Endothelial cell of umbilical vein (primary cell): Measurements from ENCODE around the gene NWD2. TPM values are rescaled to one million over a fixed set of nuclear protein-coding genes. Genes with fewer than 3 reads are reported as not detected.

Source experiments
- BruUV-seq: library from RNA; stranded (reverse); fragments of 400-500 nt; replicated peaks from 2 replicates; lab custom pipeline; 2021; lab: Mats Ljungman, UMichigan
- CTCF ChIA-PET: fragments of 300-600, 350-600 bp; sonication (Branson Sonifier 250); formaldehyde crosslinking; loops from one replicate; lab custom pipeline; 2021; ENCODE audit warnings: antibody characterized with exemption, inconsistent platforms; lab: Charles Lee
- POLR2A ChIA-PET: fragments of 300-600, 350-600 bp; sonication (Branson Sonifier 250); formaldehyde crosslinking; loops from one replicate; lab custom pipeline; 2021; ENCODE audit warnings: antibody characterized with exemption, inconsistent platforms; lab: Charles Lee
- DNase-seq: peaks from one replicate; pipeline ENCODE4 v3.0.0-alpha.2; 2011; ENCODE audit warnings: low read depth, low spot score
- FAIRE-seq: peaks from 2 replicates; lab custom pipeline; 2011; peaks lifted over from hg19 to GRCh38; lab: Jason Lieb, UNC
- H2AFZ ChIP-seq: 2 replicates; pipeline ENCODE4 v1.6.0; 2012; ENCODE audit warnings: low read depth, low read length, control low read depth, inconsistent platforms
- H3K27ac ChIP-seq: 2 replicates; pipeline ENCODE4 v1.5.1; 2011; ENCODE audit warnings: low read depth, mild to moderate bottlenecking, control low read depth, low read length, moderate library complexity; ENCODE audit not compliant: insufficient read depth
- H3K27me3 ChIP-seq, 2 experiments: 2 replicates each; pipeline versions ENCODE4 v1.6.0 to v1.6.1; 2011; ENCODE audit warnings: low read length in 2 of 2, mixed read lengths in 1 of 2; ENCODE audit not compliant: control insufficient read depth in 2 of 2, insufficient read depth in 2 of 2
- H3K36me3 ChIP-seq, 2 experiments: 2 replicates in 1 of 2; 3 replicates in 1 of 2; pipeline ENCODE4 v1.5.1; 2011; ENCODE audit warnings: low read length in 2 of 2, mild to moderate bottlenecking in 1 of 2, moderate library complexity in 1 of 2; ENCODE audit not compliant: control insufficient read depth in 2 of 2, insufficient read depth in 2 of 2; ENCODE audit errors: extremely low read depth in 1 of 2
- H3K4me1 ChIP-seq: 3 replicates; pipeline ENCODE4 v1.5.1; 2011; ENCODE audit warnings: mild to moderate bottlenecking, low read length; ENCODE audit not compliant: control insufficient read depth, insufficient read depth; ENCODE audit errors: extremely low read depth
- H3K4me2 ChIP-seq: 2 replicates; pipeline ENCODE4 v1.6.1; 2011; ENCODE audit warnings: low read length, control low read depth, mixed read lengths; ENCODE audit not compliant: insufficient read depth
- H3K4me3 ChIP-seq, 3 experiments: fragments of 200-600 bp in 1 of 3; sonication (generic), shearing (Covaris generic) in 1 of 3; replicated peaks in 1 of 3; 2 replicates each; pipeline ENCODE4 v1.5.1; 2011 to 2016; ENCODE audit warnings: control low read depth in 3 of 3, low read length in 3 of 3, mild to moderate bottlenecking in 2 of 3, inconsistent platforms in 1 of 3, low read depth in 1 of 3, moderate library complexity in 1 of 3; ENCODE audit not compliant: insufficient read depth in 1 of 3
- H3K79me2 ChIP-seq: 2 replicates; pipeline ENCODE4 v1.6.0; 2012; ENCODE audit warnings: low read length, inconsistent platforms; ENCODE audit not compliant: control insufficient read depth, insufficient read depth
- H3K9ac ChIP-seq: replicated peaks from 2 replicates; pipeline ENCODE3; 2011; ENCODE audit warnings: low read length, control low read depth; ENCODE audit not compliant: insufficient read depth; ENCODE audit errors: extremely low read depth
- H3K9me1 ChIP-seq: replicated peaks from 3 replicates; pipeline ENCODE4 v1.6.0; 2011; ENCODE audit warnings: mild to moderate bottlenecking, low read length; ENCODE audit not compliant: control insufficient read depth, insufficient read depth; ENCODE audit errors: extremely low read depth
- H3K9me3 ChIP-seq: replicated peaks from 2 replicates; pipeline ENCODE4 v1.5.1; 2012; ENCODE audit warnings: low read length, inconsistent platforms; ENCODE audit not compliant: control insufficient read depth, insufficient read depth
- H4K20me1 ChIP-seq: replicated peaks from 2 replicates; pipeline ENCODE3; 2011; ENCODE audit warnings: mild to moderate bottlenecking, low read length; ENCODE audit not compliant: control insufficient read depth, insufficient read depth; ENCODE audit errors: extremely low read depth
- CTCF ChIP-seq, 2 donors: IDR thresholded peaks; 1 replicate in 1 of 2; 2 replicates in 1 of 2; pipeline ENCODE4 v1.5.1; 2011; ENCODE audit warnings: low read length in 2 of 2, mild to moderate bottlenecking in 2 of 2, moderate library complexity in 2 of 2, control low read depth in 1 of 2, inconsistent platforms in 1 of 2, low read depth in 1 of 2; ENCODE audit not compliant: insufficient read depth in 1 of 2; ENCODE audit errors: extremely low read depth in 1 of 2
- EZH2 ChIP-seq: IDR thresholded peaks from 2 replicates; pipeline ENCODE4 v1.6.1; 2012; ENCODE audit warnings: borderline replicate concordance, low read depth, mild to moderate bottlenecking, moderate library complexity, low read length, inconsistent platforms; ENCODE audit not compliant: severe bottlenecking
- FOS ChIP-seq: IDR thresholded peaks from 2 replicates; pipeline ENCODE4 v1.6.1; 2011; ENCODE audit warnings: mild to moderate bottlenecking, low read length, moderate library complexity, borderline replicate concordance; ENCODE audit not compliant: insufficient read depth
- GATA2 ChIP-seq: IDR thresholded peaks from 2 replicates; pipeline ENCODE4 v1.7.0; 2011; ENCODE audit warnings: low read depth, mild to moderate bottlenecking, moderate library complexity, mixed read lengths, low read length; ENCODE audit not compliant: insufficient read length, insufficient read depth
- JUN ChIP-seq: IDR thresholded peaks from 2 replicates; pipeline ENCODE4 v1.6.1; 2011; ENCODE audit warnings: borderline replicate concordance, low read depth; ENCODE audit not compliant: insufficient read length, insufficient read depth
- MAX ChIP-seq: IDR thresholded peaks from 2 replicates; pipeline ENCODE4 v1.6.1; 2011; ENCODE audit not compliant: insufficient read depth, insufficient read length
- MYC ChIP-seq: IDR thresholded peaks from one replicate; pipeline ENCODE4 v1.6.1; 2011; ENCODE audit warnings: mild to moderate bottlenecking, low read depth, low read length
- POLR2A ChIP-seq: IDR thresholded peaks from 2 replicates; pipeline ENCODE4 v1.6.1; 2012; ENCODE audit warnings: low read depth, mild to moderate bottlenecking, control low read depth, low read length
- POLR2AphosphoS5 ChIP-seq: IDR thresholded peaks from 2 replicates; pipeline ENCODE4 v1.6.1; 2012; ENCODE audit warnings: low read depth, mild to moderate bottlenecking, control low read depth, low read length, moderate library complexity; ENCODE audit not compliant: insufficient read depth
- dilution Hi-C: fragments of 300-500 bp; cut with MboI; formaldehyde crosslinking; loops from one replicate; pipeline ENCODE4 v1.15.0; 2019; ENCODE audit warnings: low sequenced_read_pairs; ENCODE audit not compliant: extremely low pct_ligation_motif_present
- intact Hi-C: fragments of 100-400 bp; cut with micrococcal nuclease; formaldehyde crosslinking; loops from one replicate; pipeline ENCODE4 v1.10.0; 2022
- polyA plus RNA-seq, 4 experiments: library from polyadenylated mRNA; depleted of rRNA in 3 of 4; stranded (reverse) in 3 of 4; unstranded in 1 of 4; fragments of >200 nt; gene quantifications; 2 replicates each; pipeline versions ENCODE4 v1.2.1 to v1.2.3, GENCODE V29; 2011 to 2012; ENCODE audit warnings: missing spikeins in 1 of 4
- total RNA-seq: library from RNA; stranded (reverse); gene quantifications from 2 replicates; pipeline ENCODE4 v1.2.3, GENCODE V29; 2021

NWD2 gene
- total and polyA plus RNA-seq, 2 donors (not counting 3 experiments of a cell fraction or from before 2014, with no cell fraction given): not detected

- ChIA-PET POLR2A (no interaction called here), CTCF (no interaction called here)
- dilution Hi-C loops: no loop called here
- Histone ChIP-seq H2AFZ (no peak overlapping the region), H3K4me3 (no peak overlapping the region), H3K9ac (no peak overlapping the region), H4K20me1 (no peaks in the 10 kb centered on the region), H3K9me1 (no peaks in the 10 kb centered on the region), H3K27ac (no peak overlapping the region), H3K4me1 (no peaks in the 10 kb centered on the region), H3K27me3 (peaks cover 0 to 2% of the 10 kb centered on the region in 2 experiments), H3K79me2 (no peaks in the 10 kb centered on the region), H3K4me2 (no peak overlapping the region), H3K36me3 (no peaks in the 10 kb centered on the region), H3K9me3 (no peaks in the 10 kb centered on the region)
- no TSS peak for BruUV-seq
- intact Hi-C loops: no loop called here
- no peak for FAIRE-seq
- TF ChIP-seq FOS (no peak), EZH2 (no peak), MYC (no peak), POLR2A (no peak), MAX (no peak), GATA2 (no peak), POLR2AphosphoS5 (no peak), JUN (no peak), CTCF (IDR thresholded peaks at IDR 0.05; ENCODE audit: extremely low read depth in 1 of 2, insufficient read depth in 1 of 2, low read depth in 1 of 2, low read length in 2 of 2) (no peak)
- no peak for DNase-seq
These were observed 196.0 kb downstream of the NWD2 start for GRCh38 chr4:37440501-37440900.
